Lower leg skin (tissue), 4 donors: ENCODE data around the gene ARHGAP12. TPM values are rescaled to one million over a fixed set of nuclear protein-coding genes. Genes with fewer than 3 reads are reported as not detected.

Experiments used
- DNase-seq, 2 donors: peaks; one replicate each; pipeline ENCODE4 v3.0.0-alpha.2; 2019; ENCODE audit warnings: low spot score in 2 of 2
- H3K4me3 ChIP-seq: fragments of 200-600 bp; sonication (generic); 2 replicates; pipeline ENCODE4 v1.5.1; 2017; ENCODE audit warnings: mild to moderate bottlenecking, low read depth; ENCODE audit not compliant: poor library complexity, severe bottlenecking
- POLR2A ChIP-seq, 2 donors: fragments of 450-650 bp; IDR thresholded peaks; one replicate each; pipeline ENCODE4 v1.6.1; 2016 to 2017; ENCODE audit warnings: antibody characterized with exemption in 2 of 2, mild to moderate bottlenecking in 1 of 2, moderate library complexity in 1 of 2
- WGBS, 2 donors: methylation state at CpG; one replicate each; pipeline ENCODE4 v1.1.5; 2018; 5-methylcytosine and 5-hydroxymethylcytosine counted together
- intact Hi-C: fragments of 100-400 bp; cut with DNase I; formaldehyde crosslinking; loops from one replicate; pipeline ENCODE4 v1.15.0; 2023; ENCODE audit warnings: low total_unique reads
- total RNA-seq, 4 donors: library from RNA; depleted of rRNA; stranded (reverse); fragments of >200 nt; gene quantifications; one replicate each; pipeline ENCODE4 v1.1.0, GENCODE V29; 2016
- TF ChIP-seq, protein P1 (sequence below), 3 donors: fragments of 450-650 bp; IDR thresholded peaks; one replicate each; pipeline ENCODE4 v1.5.1; 2016; ENCODE audit warnings: antibody characterized with exemption in 3 of 3, mild to moderate bottlenecking in 3 of 3, moderate library complexity in 2 of 3

ARHGAP12 gene
- total RNA-seq, 4 donors from 2014 or later = 29.9 to 35.2 (median 31.4) TPM

DNA sequence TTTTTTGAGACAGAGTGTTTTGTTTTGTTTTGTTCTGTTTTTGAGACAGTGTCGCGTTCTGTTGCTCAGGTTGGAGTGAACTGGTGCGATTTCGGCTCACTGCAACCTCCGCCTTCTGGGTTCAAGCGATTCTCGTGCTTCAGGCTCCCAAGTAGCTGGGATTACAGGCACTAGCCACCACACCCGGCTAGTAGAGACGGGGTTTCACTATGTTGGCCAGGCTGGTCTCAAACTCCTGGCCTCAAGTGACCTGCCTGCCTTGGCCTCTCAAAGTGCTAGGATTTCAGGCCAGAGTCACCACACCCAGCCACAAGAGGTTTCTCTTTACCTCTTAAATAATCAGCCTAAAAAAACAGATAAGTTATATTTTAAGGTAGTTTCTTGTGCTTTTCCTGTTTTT is 8.7 kb upstream of the ARHGAP12 start:
- TF ChIP-seq, protein P1, sequence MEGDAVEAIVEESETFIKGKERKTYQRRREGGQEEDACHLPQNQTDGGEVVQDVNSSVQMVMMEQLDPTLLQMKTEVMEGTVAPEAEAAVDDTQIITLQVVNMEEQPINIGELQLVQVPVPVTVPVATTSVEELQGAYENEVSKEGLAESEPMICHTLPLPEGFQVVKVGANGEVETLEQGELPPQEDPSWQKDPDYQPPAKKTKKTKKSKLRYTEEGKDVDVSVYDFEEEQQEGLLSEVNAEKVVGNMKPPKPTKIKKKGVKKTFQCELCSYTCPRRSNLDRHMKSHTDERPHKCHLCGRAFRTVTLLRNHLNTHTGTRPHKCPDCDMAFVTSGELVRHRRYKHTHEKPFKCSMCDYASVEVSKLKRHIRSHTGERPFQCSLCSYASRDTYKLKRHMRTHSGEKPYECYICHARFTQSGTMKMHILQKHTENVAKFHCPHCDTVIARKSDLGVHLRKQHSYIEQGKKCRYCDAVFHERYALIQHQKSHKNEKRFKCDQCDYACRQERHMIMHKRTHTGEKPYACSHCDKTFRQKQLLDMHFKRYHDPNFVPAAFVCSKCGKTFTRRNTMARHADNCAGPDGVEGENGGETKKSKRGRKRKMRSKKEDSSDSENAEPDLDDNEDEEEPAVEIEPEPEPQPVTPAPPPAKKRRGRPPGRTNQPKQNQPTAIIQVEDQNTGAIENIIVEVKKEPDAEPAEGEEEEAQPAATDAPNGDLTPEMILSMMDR (IDR thresholded peaks at IDR 0.05) = no peak
- 75 to 78% methylated on average over 9 of the region's 9 CpGs for WGBS, 2 donors
- no peak for DNase-seq
- intact Hi-C loops = no loop called here
- no peak overlapping the region for H3K4me3 ChIP-seq

DNA sequence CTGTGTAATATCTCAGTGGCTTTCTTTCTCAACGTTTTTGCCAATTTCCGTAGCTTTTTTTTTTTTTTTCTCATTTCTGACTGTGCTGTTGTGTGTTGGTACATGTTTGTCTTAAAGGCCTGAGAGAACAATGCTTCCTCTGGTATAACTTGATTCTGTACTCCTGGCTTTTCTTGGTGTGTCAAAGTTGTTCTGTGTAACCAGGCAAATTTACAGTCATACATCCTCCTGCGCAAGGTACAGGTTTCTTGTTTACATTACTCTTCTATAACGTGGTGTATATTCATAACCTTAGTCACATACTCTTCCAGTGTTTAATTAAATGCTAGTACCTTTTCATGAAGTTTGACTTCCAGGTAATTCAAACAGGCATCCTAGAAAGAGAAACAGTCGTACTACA is 8.3 kb upstream of the ARHGAP12 start:
- TF ChIP-seq, protein P1 (IDR thresholded peaks at IDR 0.05) = no peak
- no peak for TF ChIP-seq POLR2A (IDR thresholded peaks at IDR 0.05)
- intact Hi-C loops = no loop called here

DNA sequence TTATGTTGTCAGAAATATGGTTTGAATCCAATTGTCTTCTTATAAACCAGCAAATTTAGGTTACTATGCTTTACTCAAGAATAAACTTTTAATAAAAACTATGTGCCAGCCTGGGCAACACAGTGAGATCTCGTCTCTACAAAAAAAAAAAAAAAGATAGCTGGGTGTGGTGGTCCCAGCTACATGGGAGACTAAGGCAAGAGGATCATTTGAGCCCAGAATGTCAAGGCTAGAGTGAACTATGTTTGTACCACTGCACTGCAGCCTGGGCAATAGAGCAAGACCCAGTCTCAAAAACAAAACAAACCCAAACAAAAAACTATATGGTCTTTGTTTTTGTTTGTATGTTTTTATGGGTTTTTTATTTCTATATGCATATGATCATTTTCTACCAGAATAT is 7.5 kb upstream of the ARHGAP12 start:
- WGBS, 2 donors = 90 to 95% methylated on average over 1 of the region's 1 CpG
- H3K4me3 ChIP-seq = no peak overlapping the region
- DNase-seq = no peak
- intact Hi-C loops = no loop called here
- TF ChIP-seq POLR2A (IDR thresholded peaks at IDR 0.05) = no peak
- TF ChIP-seq, protein P1 (IDR thresholded peaks at IDR 0.05) = no peak

More for the DNA sequence above, 8.3 kb upstream of the ARHGAP12 start:
- H3K4me3 ChIP-seq = no peak overlapping the region
- DNase-seq = no peak
- WGBS, 2 donors = 41% methylated on average over 5 of the region's 5 CpGs

DNA sequence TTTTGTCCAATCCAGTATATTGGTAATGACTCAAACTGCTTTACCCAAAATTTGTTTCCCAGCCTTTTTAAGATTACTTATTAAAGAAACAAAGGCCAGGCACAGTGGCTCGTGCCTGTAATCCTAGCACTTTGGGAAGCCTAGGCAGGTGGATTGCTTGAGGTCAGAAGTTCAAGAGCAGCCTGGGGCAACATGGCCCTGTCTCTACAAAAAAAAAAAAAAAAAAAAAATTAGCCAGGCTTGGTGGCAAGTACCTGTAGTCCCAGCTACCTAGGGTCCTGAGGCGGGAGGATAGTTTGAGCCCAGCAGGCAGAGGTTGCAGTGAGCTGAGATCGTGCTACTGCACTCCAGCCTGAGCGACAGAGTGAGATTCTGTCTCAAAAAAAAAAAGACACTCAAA is 7.0 kb upstream of the ARHGAP12 start:
- 88 to 91% methylated on average over 4 of the region's 4 CpGs for WGBS, 2 donors

DNA sequence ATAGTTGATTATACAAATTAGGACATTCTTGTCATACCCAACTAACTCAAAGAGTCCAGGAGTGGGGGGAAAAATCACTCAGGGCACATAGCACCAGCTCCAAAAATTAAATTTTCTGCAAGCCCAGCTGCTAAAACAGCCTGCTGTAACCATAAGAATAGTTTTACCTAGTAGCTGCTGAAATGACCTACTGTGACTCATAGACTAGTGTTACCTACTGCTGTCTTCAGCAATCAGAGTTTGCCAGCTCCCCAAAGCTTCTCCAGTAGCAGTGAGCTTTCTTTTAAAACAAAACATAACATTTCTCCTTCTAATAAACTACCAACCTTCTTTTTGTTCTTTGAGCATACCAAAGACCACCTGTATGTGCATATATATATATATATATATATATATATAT is 4.2 kb upstream of the ARHGAP12 start:
- intact Hi-C loops = no loop called here
- TF ChIP-seq POLR2A (IDR thresholded peaks at IDR 0.05) = no peak
- TF ChIP-seq, protein P1 (IDR thresholded peaks at IDR 0.05) = no peak

More for the DNA sequence above, 7.0 kb upstream of the ARHGAP12 start:
- intact Hi-C loops = no loop called here
- TF ChIP-seq, protein P1 (IDR thresholded peaks at IDR 0.05) = no peak
- TF ChIP-seq POLR2A (IDR thresholded peaks at IDR 0.05) = no peak
- no peak for DNase-seq
- no peak overlapping the region for H3K4me3 ChIP-seq

DNA sequence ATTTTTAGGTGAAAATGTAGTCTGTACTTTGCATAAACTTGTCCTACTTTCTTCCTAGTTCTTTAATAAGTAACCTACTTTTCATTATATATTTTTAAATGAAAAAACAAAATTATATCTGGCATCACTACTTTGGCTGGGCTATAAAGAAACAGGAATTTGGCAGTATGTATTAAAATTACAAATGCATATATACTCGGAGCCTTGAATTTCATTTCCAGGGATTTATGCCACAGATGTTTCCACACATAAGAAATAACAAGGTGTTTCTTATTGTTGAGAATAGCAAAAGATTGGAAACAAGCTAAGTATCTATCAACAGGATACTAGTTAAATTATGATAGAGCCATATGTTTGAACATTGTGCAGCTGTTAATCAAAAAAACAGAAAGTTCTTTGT is 2.2 kb upstream of the ARHGAP12 start:
- DNase-seq = no peak
- intact Hi-C loops = no loop called here
- TF ChIP-seq, protein P1 (IDR thresholded peaks at IDR 0.05) = no peak
- TF ChIP-seq POLR2A (IDR thresholded peaks at IDR 0.05) = no peak
- H3K4me3 ChIP-seq = no peak overlapping the region
- WGBS, 2 donors = 31 to 32% methylated on average over 1 of the region's 1 CpG

More for the DNA sequence above, 4.2 kb upstream of the ARHGAP12 start:
- no peak for DNase-seq
- H3K4me3 ChIP-seq = no peak overlapping the region
